GM10266 (cell line): ENCODE data around the gene RELN.
"Not testable (repeated sequence)": the region's sequence is repeated elsewhere in the genome, so short reads cannot be mapped to it uniquely, and the experiment has no call there.

ENCODE experiments used
- DNase-seq: peaks from one replicate; pipeline ENCODE4 v3.0.0; 2012; ENCODE audit errors: extremely low spot score
- CTCF ChIP-seq: IDR thresholded peaks from 2 replicates; pipeline ENCODE4 v1.5.1; 2012; ENCODE audit warnings: mild to moderate bottlenecking, low read depth; ENCODE audit not compliant: control insufficient read depth, insufficient read depth; ENCODE audit errors: missing control alignments

Gene RELN

GRCh38 chr7:103797647-103798307 is 191.7 kb downstream of the RELN start:
- no peak for TF ChIP-seq CTCF
- DNase-seq: no peak

- no peak for TF ChIP-seq CTCF
Observed at GRCh38 chr7:103796327-103796962, 193.0 kb downstream of the RELN start.

GRCh38 chr7:103795787-103796186 is 193.7 kb downstream of the RELN start:
- DNase-seq: no peak
- TF ChIP-seq CTCF: no peak

More at GRCh38 chr7:103796327-103796962, 193.0 kb downstream of the RELN start:
- no peak for DNase-seq

GRCh38 chr7:103795107-103795506 is 194.4 kb downstream of the RELN start:
- DNase-seq: no peak
- no peak for TF ChIP-seq CTCF

- TF ChIP-seq CTCF: no peak
- no peak for DNase-seq
Observed at GRCh38 chr7:103794424-103794823, 195.0 kb downstream of the RELN start.

- DNase-seq: no peak
- no peak for TF ChIP-seq CTCF
Observed at GRCh38 chr7:103793614-103794013, 195.8 kb downstream of the RELN start.

GRCh38 chr7:103791894-103792293 is 197.6 kb downstream of the RELN start:
- no peak for TF ChIP-seq CTCF
- no peak for DNase-seq

- not testable (repeated sequence) for DNase-seq
Observed at GRCh38 chr7:103787041-103787440, 202.4 kb downstream of the RELN start.
